Motor neuron (in vitro differentiated cells): ENCODE results near the gene PKD1L1. TPM values are rescaled to one million over a fixed set of nuclear protein-coding genes. Genes with fewer than 3 reads are reported as not detected.

ENCODE experiments used
- ATAC-seq, 8 experiments: fragments of 200-7000 bp; cut with Tn5 transposase; replicated peaks in 6 of 8; 2 replicates each; pipeline ENCODE4 v1.8.0; 2021; ENCODE audit warnings: mild to moderate bottlenecking in 8 of 8, moderate library complexity in 8 of 8
- H3K27ac ChIP-seq, 2 donors: fragments of 250-450 bp; sonication (Bioruptor Pico); 2 replicates each; pipeline ENCODE4 v1.9.0; 2021; ENCODE audit warnings: antibody characterized with exemption in 2 of 2, mild to moderate bottlenecking in 2 of 2, moderate library complexity in 1 of 2
- H3K4me1 ChIP-seq, 2 donors: fragments of 250-450 bp; sonication (Bioruptor Pico); replicated peaks in 1 of 2; 2 replicates each; pipeline ENCODE4 v1.6.1; 2021; ENCODE audit warnings: antibody characterized with exemption in 2 of 2, mild to moderate bottlenecking in 2 of 2, moderate library complexity in 1 of 2
- H3K4me3 ChIP-seq, 5 donors: fragments of 250-450 bp; sonication (Bioruptor Pico); 2 replicates each; pipeline ENCODE4 v1.9.0; 2021; ENCODE audit warnings: antibody characterized with exemption in 5 of 5, mild to moderate bottlenecking in 5 of 5, moderate library complexity in 4 of 5
- WGBS, 10 experiments: fragments of 450-650 bp; shearing (Covaris generic); methylation state at CpG; one replicate each; pipeline ENCODE4 v1.0.0; 2022; 5-methylcytosine and 5-hydroxymethylcytosine counted together
- in situ Hi-C, 9 experiments: fragments of 400-800 bp; cut with MboI; loops; one replicate each; pipeline ENCODE4 v1.15.0; 2021; ENCODE audit warnings: low sequenced_read_pairs in 9 of 9, low pct_unique_long_range_greater_than_20kb in 2 of 9; ENCODE audit not compliant: unreplicated experiment in 9 of 9
- total RNA-seq, 8 experiments: library from RNA; unstranded; fragments of 300-600 nt; gene quantifications; 2 replicates each; pipeline versions ENCODE4 v1.2.3 to v1.2.4, GENCODE V29; 2022

The PKD1L1 gene
- total RNA-seq, 8 experiments from 2014 or later = 0.09 to 1.6 (median 0.32) TPM; not detected in 1

- Histone ChIP-seq H3K4me1 (no peaks in the 10 kb centered on the region), H3K4me3 (no peak overlapping the region), H3K27ac (no peak overlapping the region)
- ATAC-seq = no peak
- WGBS, 10 experiments = 75 to 100% (median 80%) methylated on average over 1 to 4 of the region's 8 CpGs; no CpG with 5 or more reads in 7 of the 10 experiments
- in situ Hi-C loops = no loop called here
These were observed 115.1 kb downstream of the PKD1L1 start for GRCh38 chr7:47833211-47833610.

DNA sequence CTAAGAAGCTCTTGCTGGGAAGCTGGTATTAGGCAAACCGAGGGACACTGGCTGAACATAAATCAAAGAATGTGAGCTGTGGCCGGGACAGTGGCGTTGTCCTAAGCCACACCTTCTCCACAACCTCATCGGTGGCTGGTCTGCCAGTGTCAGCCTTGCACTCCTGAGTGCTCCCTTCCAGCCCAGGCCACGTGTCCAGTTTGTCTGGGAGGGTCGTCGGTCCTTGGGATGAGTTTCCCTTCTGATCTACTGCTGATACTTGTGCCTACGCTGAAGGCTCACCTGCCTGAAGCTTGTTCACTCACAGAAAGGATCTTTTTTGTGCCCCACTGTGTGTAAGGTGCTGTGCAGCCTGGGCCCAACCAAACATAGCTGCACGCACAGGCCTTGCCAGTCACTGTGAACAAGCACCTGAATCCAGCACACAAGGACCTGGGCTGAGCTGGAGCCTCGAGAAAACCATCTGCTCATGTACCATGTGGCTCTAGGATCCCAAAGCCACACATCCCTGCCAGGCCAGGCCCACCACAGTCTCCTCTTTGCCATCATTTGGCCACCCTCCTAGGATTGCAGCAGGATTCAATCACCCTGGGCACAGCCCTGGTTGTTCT, 116.1 kb downstream of the PKD1L1 start:
- WGBS, 10 experiments = 53 to 93% (median 90%) methylated on average over 4 to 7 of the region's 10 CpGs; no CpG with 5 or more reads in 5 of the 10 experiments
- H3K4me1 ChIP-seq = no peaks in the 10 kb centered on the region
- in situ Hi-C loops = no loop called here
- peak in 1 of 8 experiments; percentile 31 for ATAC-seq
- H3K4me3 ChIP-seq = no peak overlapping the region
- no peak overlapping the region for H3K27ac ChIP-seq

GRCh38 chr7:47830015-47830414, 118.3 kb downstream of the PKD1L1 start:
- in situ Hi-C loops = no loop called here
- H3K27ac ChIP-seq = no peak overlapping the region
- WGBS, 10 experiments = 60 to 80% (median 71%) methylated on average over 1 to 4 of the region's 5 CpGs; no CpG with 5 or more reads in 6 of the 10 experiments
- ATAC-seq = no peak
- no peaks in the 10 kb centered on the region for H3K4me1 ChIP-seq
- H3K4me3 ChIP-seq = no peak overlapping the region

- WGBS, 10 experiments = 50 to 100% (median 83%) methylated on average over 1 to 3 of the region's 4 CpGs; no CpG with 5 or more reads in 1 of the 10 experiments
- Histone ChIP-seq H3K4me3 (no peak overlapping the region), H3K27ac (no peak overlapping the region), H3K4me1 (no peaks in the 10 kb centered on the region)
- in situ Hi-C loops = loop anchor here in 2 of 9 experiments (10.0 kb wide), 2 partner anchors 383 to 563 kb away; no protein-coding TSS in a partner anchor
- ATAC-seq = peak in 1 of 8 experiments; percentile 36
These were observed 120.4 kb downstream of the PKD1L1 start for GRCh38 chr7:47827871-47828270.

- no peak overlapping the region for H3K27ac ChIP-seq
- H3K4me3 ChIP-seq = no peak overlapping the region
- in situ Hi-C loops = loop anchor here in 2 of 9 experiments (10.0 kb wide), 2 partner anchors 383 to 563 kb away; no protein-coding TSS in a partner anchor
- H3K4me1 ChIP-seq = no peaks in the 10 kb centered on the region
- peak in 1 of 8 experiments; percentile 38 for ATAC-seq
- 14 to 100% (median 72%) methylated on average over 1 to 2 of the region's 8 CpGs; no CpG with 5 or more reads in 2 of the 10 experiments for WGBS, 10 experiments
These were observed 120.9 kb downstream of the PKD1L1 start for GRCh38 chr7:47827351-47827756.

GRCh38 chr7:47826754-47827153, 121.5 kb downstream of the PKD1L1 start:
- in situ Hi-C loops = loop anchor here in 2 of 9 experiments (10.0 kb wide), 2 partner anchors 382 to 562 kb away; no protein-coding TSS in a partner anchor
- H3K27ac ChIP-seq = no peak overlapping the region
- 100% methylated on average over 1 of the region's 1 CpG; no CpG with 5 or more reads in 8 of the 10 experiments for WGBS, 10 experiments

DNA sequence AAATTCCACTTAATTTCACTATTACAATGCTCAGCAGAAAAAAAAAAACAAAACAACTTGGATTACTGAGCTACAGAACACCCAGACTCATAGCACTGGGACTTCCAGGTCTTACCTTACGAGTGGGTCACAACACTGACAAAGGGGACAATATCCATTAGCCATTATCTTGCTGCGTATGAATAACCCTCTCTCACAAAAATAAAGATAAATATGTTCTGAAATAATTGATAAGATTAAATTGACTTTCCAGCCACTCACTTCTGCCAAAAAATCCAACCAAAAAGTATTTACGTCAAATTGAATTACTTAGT, 128.7 kb downstream of the PKD1L1 start:
- ATAC-seq = no peak

More at GRCh38 chr7:47826754-47827153, 121.5 kb downstream of the PKD1L1 start:
- ATAC-seq = peak in 2 of 8 experiments; percentile 44 to 56
- H3K4me1 ChIP-seq = no peaks in the 10 kb centered on the region
- no peak overlapping the region for H3K4me3 ChIP-seq

GRCh38 chr7:47818796-47819606, 129.3 kb downstream of the PKD1L1 start:
- Histone ChIP-seq H3K27ac (no peak overlapping the region), H3K4me3 (no peak overlapping the region), H3K4me1 (peaks cover 0 to 4% of the 10 kb centered on the region in 2 donors)
- in situ Hi-C loops = loop anchor here in 8 of 9 experiments (25.0 kb wide), 3 partner anchors 382 to 557 kb away; no protein-coding TSS in a partner anchor
- ATAC-seq = peak in 7 of 8 experiments; percentile 63 to 85 (median 67)
- WGBS, 10 experiments = 20 to 93% (median 35%) methylated on average over 3 to 5 of the region's 6 CpGs

More for the DNA sequence above, 128.7 kb downstream of the PKD1L1 start:
- in situ Hi-C loops = loop anchor here in 8 of 9 experiments (25.0 kb wide), 3 partner anchors 382 to 557 kb away; no protein-coding TSS in a partner anchor
- 82 to 100% (median 94%) methylated on average over 2 to 3 of the region's 3 CpGs for WGBS, 10 experiments
- H3K27ac ChIP-seq = no peak overlapping the region
- no peak overlapping the region for H3K4me3 ChIP-seq
- peaks cover 0 to 4% of the 10 kb centered on the region in 2 donors for H3K4me1 ChIP-seq

DNA sequence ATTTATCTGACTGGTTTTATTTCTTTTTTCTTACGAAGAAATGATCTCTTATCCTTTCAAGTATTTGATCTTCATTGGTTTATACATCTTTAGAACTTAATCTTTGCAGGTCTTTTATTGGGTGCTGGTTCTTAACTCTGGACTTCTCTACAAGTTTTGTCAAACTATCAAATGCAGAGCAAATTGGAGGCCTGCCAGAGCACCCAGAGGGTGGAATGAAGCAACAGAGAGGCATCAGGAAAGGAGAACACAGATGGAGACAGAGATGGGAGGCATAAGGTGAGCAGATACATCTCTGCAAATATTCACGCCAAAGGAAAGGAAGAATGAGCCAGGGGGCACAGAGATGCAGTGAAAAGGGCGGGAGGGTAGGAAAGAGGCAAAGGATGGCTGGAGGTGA, 130.3 kb downstream of the PKD1L1 start:
- in situ Hi-C loops = loop anchor here in 8 of 9 experiments (25.0 kb wide), 3 partner anchors 381 to 556 kb away; no protein-coding TSS in a partner anchor
- H3K4me3 ChIP-seq = no peak overlapping the region
- H3K27ac ChIP-seq = no peak overlapping the region
- no peak for ATAC-seq
- peaks cover under 1 to 4% of the 10 kb centered on the region in 2 donors for H3K4me1 ChIP-seq
- 74 to 100% (median 87%) methylated on average over 2 to 3 of the region's 3 CpGs; no CpG with 5 or more reads in 4 of the 10 experiments for WGBS, 10 experiments

DNA sequence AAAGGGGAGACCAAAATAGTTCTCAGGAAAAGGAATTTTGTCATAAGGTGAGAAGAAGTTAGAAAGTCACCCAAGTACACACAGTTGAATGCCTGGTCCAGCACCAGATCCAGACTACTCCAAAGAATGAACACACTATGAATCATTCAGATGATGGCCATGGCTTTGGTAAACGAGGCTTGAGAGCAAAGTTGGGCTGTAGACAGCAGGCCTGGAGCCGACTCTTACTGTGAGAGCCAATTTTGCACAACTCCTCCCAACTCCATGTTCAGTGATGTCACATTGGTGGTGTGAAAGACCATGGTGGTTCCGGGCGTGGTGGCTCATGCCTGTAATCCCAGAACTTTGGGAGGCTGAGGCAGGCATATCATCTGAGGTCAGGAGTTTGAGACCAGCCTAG, 131.6 kb downstream of the PKD1L1 start:
- WGBS, 10 experiments = 17 to 100% (median 71%) methylated on average over 1 to 4 of the region's 4 CpGs; no CpG with 5 or more reads in 3 of the 10 experiments
- Histone ChIP-seq H3K4me3 (no peak overlapping the region), H3K27ac (no peak overlapping the region), H3K4me1 (peaks cover 4 to 6% of the 10 kb centered on the region in 2 donors)
- ATAC-seq = peak in 2 of 8 experiments; percentile 46 to 53
- in situ Hi-C loops = loop anchor here in 8 of 9 experiments (25.0 kb wide), 3 partner anchors 379 to 554 kb away; no protein-coding TSS in a partner anchor

DNA sequence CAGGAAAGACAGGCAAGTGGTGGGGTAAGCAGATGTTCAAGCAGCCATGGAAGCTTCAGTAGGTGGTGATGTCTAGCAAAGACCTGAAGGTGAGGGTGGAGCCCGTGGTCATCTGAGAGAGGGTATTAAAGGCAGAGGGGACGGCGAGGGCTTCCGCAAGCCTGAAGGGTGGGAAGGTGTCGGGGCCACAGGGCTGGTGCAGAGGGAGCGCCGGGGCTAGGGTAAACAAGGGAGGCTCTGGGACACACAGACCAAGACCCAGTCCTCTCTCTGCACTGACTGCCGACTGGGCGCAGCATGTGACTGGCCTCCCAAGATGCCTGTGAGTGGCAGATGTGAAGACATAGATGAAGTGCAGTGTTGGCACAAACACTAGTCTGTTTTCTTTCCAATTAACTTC, 132.4 kb downstream of the PKD1L1 start:
- in situ Hi-C loops = loop anchor here in 8 of 9 experiments (25.0 kb wide), 3 partner anchors 379 to 554 kb away; no protein-coding TSS in a partner anchor
- WGBS, 10 experiments = 73 to 100% (median 88%) methylated on average over 1 to 6 of the region's 9 CpGs; no CpG with 5 or more reads in 4 of the 10 experiments
- Histone ChIP-seq H3K27ac (no peak overlapping the region), H3K4me3 (no peak overlapping the region), H3K4me1 (peaks cover 4 to 6% of the 10 kb centered on the region in 2 donors)
- ATAC-seq = no peak

DNA sequence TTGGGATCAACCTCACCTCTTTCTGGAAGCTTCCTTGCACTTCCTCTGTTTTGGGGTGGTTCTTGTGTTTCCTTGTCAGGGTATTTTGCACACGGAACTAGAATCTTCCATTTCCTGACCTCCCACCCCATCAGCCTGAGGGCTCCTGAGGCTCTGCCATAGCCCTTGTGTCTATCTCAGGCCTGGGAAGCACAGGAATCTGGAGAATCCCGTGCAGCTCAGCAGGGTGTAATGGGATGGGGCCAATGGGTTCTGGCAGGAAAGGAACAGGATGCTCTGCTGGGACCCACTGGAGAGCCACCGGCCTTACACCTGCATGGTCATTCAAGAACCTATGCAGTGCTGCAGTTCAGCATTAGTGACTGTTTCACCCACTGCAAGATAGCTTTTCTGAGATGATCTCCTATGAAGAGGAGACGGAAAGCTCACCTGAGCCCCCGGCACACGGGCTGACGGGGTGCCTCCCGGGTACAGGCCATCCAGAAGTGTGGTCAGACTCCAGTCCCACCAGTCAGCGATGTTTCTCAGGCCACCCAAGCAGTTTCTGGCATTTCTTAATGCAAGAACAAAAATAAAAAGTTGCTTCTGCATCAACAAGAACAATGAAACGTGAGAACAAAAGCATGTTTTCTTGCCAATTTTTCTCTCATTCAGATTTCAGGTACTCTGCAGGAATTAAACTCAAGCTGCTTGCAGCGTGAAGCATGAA, 133.2 kb downstream of the PKD1L1 start:
- 55 to 100% (median 86%) methylated on average over 1 to 8 of the region's 11 CpGs; no CpG with 5 or more reads in 1 of the 10 experiments for WGBS, 10 experiments
- Histone ChIP-seq H3K27ac (no peak overlapping the region), H3K4me1 (peaks cover 4 to 6% of the 10 kb centered on the region in 2 donors), H3K4me3 (no peak overlapping the region)
- ATAC-seq = no peak
- in situ Hi-C loops = loop anchor here in 8 of 9 experiments (25.0 kb wide), 3 partner anchors 378 to 553 kb away; no protein-coding TSS in a partner anchor
